HG02610 (cell line): Measurements from ENCODE around the gene CHP2.
"Not testable (repeated sequence)": the region's sequence is repeated elsewhere in the genome, so short reads cannot be mapped to it uniquely, and the experiment has no call there.

ENCODE experiments used
- ATAC-seq: cut with Tn5 transposase; IDR thresholded peaks from one replicate; pipeline ENCODE4 v1.9.1; 2021; ENCODE audit warnings: mild to moderate bottlenecking, moderate library complexity; ENCODE audit not compliant: unreplicated experiment

Gene CHP2

GRCh38 chr16:23754594-23755483 lies at the start of gene CHP2:
Gene CHP2, plus strand, starts transcription at chr16:23755026. Its CDS starts 24 bp downstream, at chr16:23755050.
- ATAC-seq = no peak

DNA sequence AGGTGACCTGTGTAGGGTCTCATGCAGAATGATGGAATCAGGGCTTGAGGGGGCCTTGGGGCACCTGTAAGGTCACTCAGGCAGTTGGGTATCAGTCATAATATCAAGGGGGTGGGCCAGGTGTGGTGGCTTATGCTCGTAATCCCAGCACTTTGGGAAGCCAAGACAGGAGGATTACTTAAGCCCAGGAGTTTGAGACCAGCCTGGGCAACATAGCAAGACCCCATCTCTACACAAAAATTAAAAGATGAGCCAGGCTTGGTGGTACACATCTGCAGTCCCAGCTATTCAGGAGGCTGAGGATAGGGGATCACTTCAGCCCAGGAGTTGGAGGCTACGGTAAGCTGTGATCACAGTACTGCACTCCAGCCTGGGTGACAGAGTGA lies 49.3 kb upstream of the CHP2 start:
- ATAC-seq = no peak

DNA sequence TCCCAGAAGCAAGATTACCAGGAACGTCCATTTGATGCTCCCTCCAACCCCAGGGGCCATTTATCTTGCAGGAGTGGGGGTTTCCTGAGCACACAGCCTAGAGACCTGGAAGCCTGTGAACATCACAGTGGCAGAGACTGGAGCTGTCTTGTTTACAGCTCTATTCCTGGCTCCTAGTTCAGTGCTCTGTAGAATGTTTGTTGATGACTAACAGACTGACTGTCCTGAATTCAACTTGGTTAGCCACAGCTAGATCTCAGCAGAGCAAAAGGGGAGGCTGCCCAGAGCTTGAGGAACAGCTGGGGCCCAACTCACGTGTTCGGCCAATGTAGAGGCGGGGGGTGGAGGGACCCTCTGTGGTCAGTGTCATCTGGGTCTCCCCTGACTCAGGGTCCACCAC lies 48.4 kb upstream of the CHP2 start:
- no peak for ATAC-seq

GRCh38 chr16:23709536-23709935 lies 45.3 kb upstream of the CHP2 start:
- no peak for ATAC-seq

- no peak for ATAC-seq
These were observed 44.8 kb upstream of the CHP2 start for GRCh38 chr16:23710008-23710407.

DNA sequence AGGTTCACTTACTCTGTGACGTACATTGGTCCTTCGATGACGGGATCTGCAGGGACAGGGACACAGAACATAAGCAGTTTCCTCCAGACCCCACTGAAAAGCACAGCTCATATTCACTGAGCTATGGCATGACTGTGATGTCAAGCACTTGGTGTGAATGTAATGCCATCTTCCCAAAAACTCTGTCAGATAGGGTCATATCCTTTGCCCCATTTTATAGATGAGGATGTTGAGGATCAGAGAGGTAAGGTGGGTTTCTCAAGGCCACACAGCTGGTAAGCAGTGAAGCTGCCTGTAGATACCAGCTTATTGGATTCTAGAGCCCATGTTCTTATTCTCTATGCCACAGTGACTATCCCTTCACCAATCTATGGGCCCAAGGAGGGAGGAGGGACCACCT lies 44.3 kb upstream of the CHP2 start:
- no peak for ATAC-seq

GRCh38 chr16:23711785-23712184 lies 43.0 kb upstream of the CHP2 start:
- ATAC-seq = no peak

GRCh38 chr16:23712976-23713375 lies 41.9 kb upstream of the CHP2 start, which contains the start of gene ERN2:
Gene ERN2, minus strand, starts transcription at chr16:23713222. Its CDS starts 35 bp downstream, at chr16:23713187.
- no peak for ATAC-seq

DNA sequence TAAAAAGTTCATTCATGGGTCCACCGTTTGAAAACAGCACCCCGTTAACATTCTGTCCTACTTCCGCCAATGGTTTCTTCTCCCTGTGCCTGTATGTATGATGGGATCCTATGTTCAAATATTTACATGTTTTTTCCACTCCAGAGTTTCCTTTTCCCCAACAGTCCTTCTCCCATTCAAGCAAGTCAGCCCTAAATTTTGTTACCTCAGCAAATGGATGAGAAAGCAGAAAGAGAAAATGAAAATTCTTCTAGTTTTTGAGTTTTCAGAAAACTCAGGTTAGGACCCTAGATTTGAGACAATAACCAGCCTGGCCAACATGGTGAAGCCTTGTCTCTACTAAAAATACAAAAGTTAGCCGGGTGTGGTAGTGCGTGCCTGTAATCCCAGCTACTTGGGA lies 38.3 kb upstream of the CHP2 start:
- no peak for ATAC-seq

DNA sequence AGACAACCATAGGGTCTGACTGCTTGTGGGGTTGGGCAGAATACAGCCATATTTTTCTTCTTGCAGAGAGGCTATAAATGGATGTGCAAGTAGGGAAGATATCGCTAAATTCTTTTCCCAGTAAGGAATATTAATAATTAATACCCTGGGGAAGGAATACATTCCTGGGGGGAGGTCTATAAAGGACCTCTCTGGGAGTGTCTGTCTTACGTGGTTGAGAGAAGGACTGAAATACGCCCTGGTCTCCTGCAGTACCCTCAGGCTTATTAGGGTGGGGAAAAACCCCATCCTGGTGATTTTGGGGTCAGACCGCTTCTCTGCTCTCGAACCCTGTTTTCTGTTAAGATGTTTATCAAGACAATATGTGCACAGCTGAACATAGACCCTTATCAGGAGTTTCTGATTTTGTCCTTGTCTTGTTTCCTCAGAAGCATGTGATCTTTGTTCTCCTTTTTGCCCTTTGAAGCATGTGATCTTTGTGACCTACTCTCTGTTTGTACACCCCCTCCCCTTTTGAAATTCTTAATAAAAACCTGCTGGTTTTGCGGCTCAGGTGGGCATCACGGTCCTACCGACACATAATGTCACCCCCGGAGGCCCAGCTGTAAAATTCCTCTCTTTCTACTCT lies 32.1 kb upstream of the CHP2 start:
- ATAC-seq = not testable (repeated sequence)

- no peak for ATAC-seq
These were observed 30.6 kb upstream of the CHP2 start for GRCh38 chr16:23724096-23724784.

GRCh38 chr16:23724785-23725131 lies 30.1 kb upstream of the CHP2 start:
- no peak for ATAC-seq

- no peak for ATAC-seq
These were observed 28.1 kb upstream of the CHP2 start for GRCh38 chr16:23726710-23727109.

DNA sequence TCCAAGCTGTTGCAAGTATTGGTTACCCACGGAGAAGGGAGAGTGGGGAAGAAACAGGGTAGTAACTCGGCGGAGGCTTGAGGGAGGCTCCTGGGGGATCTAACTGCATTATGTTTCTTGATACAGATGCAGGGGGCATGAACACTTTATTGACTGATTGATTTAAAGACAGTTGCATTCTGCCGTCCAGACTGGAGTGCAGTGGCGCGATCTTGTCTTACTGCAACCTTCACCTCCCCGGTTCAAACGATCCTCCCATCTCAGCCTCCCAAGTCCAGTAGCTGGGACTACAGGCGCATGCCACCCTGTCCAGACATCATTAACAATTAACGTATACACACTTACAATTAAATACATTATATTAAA lies 26.7 kb upstream of the CHP2 start:
- ATAC-seq = no peak

- ATAC-seq = no peak
These were observed 25.1 kb upstream of the CHP2 start for GRCh38 chr16:23729503-23730424.

DNA sequence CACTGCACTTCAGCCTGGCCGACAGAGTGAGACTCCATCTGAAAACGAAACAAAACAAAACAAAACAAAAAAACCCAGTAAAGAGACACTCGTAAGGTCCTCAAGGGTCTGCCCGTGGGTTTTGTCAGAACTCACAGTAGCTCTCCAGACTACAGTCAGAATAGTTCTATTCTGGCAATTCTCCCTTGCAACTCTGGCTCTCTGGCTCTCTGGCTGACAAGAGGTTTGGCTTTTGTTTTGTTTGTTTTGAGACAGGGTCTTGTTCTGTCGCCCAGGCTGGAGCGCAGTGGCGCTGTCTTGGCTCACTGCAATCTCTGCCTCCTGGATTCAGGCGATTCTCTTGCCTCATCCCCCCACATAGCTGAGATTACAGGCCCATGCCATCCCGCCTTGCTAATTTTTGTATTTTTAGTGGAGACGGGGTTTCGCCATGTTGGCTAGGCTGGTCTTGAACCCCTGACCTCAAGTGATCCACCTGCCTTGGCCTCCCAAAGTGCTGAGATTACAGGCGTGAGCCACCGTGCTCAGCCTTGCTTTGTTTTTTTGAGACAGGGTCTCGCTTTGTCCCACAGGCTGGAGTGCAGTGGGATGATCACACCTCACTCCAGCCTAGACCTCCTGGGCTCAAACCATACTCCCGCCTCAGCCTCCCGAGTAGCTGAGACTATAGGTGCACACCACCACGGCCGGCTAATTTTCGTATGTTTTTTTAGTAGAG lies 20.5 kb upstream of the CHP2 start:
- no peak for ATAC-seq

DNA sequence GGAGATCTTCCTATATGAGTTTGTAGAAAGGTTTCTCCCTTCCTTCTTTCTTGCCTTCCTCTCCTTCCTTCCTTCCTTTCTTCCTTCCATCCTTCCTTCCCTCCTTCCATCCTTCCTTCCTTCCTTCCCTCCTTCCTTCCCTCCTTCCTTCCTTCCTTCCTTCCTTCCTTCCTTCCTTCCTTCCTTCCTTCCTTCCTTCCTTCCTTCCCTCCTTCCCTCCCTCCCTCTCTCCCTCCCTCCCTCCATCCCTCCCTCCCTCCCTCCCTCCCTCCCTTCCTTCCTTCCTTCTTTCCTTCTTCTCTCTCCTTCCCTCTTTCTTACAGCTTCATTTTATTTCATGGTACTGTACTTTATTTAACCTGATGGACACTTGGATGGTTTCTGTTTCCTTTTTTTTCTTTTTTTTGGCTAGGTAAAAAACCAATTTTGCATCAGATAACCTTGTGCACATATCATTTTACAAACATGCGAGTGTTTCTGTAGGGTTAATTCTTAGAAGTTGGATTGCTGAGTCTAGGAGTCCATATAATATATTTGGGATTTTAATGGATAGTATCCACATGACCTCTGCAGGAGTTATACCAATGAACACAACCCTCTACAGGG lies 17.3 kb upstream of the CHP2 start:
- ATAC-seq = not testable (repeated sequence)

GRCh38 chr16:23739516-23739915 lies 15.3 kb upstream of the CHP2 start:
- ATAC-seq = no peak

DNA sequence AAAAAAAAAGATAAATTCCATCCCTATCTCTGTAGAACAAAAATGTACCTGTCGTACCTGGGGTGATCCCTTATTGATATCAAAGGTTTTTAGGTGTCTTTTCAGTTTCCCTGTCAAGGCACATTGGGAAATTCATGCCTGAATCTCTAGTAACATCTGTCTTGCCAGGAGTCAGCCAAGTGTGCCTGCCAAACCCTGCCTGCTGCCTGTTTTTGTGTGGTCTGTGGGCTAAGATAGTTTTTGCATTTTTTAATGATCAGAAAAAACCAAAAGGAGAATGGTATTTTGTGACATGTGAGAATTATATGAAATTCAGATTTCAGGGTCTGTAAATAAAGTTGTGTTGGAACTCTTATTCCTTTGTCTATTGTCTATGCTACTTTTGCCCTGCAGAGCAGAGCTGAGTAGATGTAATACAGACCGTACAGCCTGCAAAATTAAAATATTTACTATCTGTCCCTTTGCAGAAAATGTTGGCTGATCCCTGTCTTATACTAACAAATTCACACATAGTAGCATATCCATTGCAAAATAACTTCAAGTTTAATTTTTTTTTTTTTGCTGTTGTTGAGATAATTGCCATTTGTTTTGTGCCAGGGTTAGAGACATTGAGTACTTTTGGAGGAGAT lies 13.0 kb upstream of the CHP2 start:
- ATAC-seq = no peak
